Esophagus muscularis mucosa (tissue), 4 donors: Measurements from ENCODE around the gene FBXO28. TPM values are rescaled to one million over a fixed set of nuclear protein-coding genes. Genes with fewer than 3 reads are reported as not detected.

ENCODE experiments used
- DNase-seq: peaks from one replicate; pipeline ENCODE4 v3.0.0-alpha.2; 2017; ENCODE audit errors: extremely low spot score
- H3K27ac ChIP-seq, 4 donors: fragments of 200-600 bp; sonication (generic); replicated peaks in 1 of 4; 1 replicate in 3 of 4; 2 replicates in 1 of 4; pipeline ENCODE4 v1.5.1; 2016 to 2019; ENCODE audit warnings: mild to moderate bottlenecking in 1 of 4
- H3K27me3 ChIP-seq, 4 donors: fragments of 200-600 bp; sonication (generic); one replicate each; pipeline versions ENCODE4 v1.5.1 to v1.6.0; 2016 to 2019
- H3K36me3 ChIP-seq, 4 donors: fragments of 200-600 bp; sonication (generic); one replicate each; pipeline ENCODE4 v1.5.1; 2016 to 2019
- H3K4me1 ChIP-seq, 4 donors: fragments of 200-600 bp; sonication (generic); one replicate each; pipeline ENCODE4 v1.5.1; 2016 to 2019
- H3K4me3 ChIP-seq, 4 donors: fragments of 200-600 bp; sonication (generic); 1 replicate in 2 of 4; 2 replicates in 2 of 4; pipeline ENCODE4 v1.5.1; 2016 to 2019; ENCODE audit warnings: mild to moderate bottlenecking in 4 of 4, moderate library complexity in 1 of 4
- H3K9me3 ChIP-seq, 4 donors: fragments of 200-600 bp; sonication (generic); 1 replicate in 3 of 4; 2 replicates in 1 of 4; pipeline ENCODE4 v1.5.1; 2016 to 2019
- CTCF ChIP-seq, 3 experiments: fragments of 200-600 bp in 2 of 3; fragments of 450-650 bp in 1 of 3; sonication (generic) in 2 of 3; IDR thresholded peaks; one replicate each; pipeline ENCODE4 v1.5.1; 2017 to 2019; ENCODE audit warnings: antibody characterized with exemption in 3 of 3, mild to moderate bottlenecking in 2 of 3, moderate library complexity in 1 of 3
- EP300 ChIP-seq: sonication (generic); formaldehyde crosslinking; IDR thresholded peaks from one replicate; pipeline ENCODE4 v1.6.1; 2017; ENCODE audit warnings: antibody characterized with exemption
- POLR2A ChIP-seq: fragments of 450-650 bp; IDR thresholded peaks from one replicate; pipeline ENCODE4 v1.6.1; 2017; ENCODE audit warnings: antibody characterized with exemption, moderate library complexity, mild to moderate bottlenecking, low read depth
- POLR2AphosphoS5 ChIP-seq, 2 donors: sonication (generic); formaldehyde crosslinking; IDR thresholded peaks; one replicate each; pipeline ENCODE4 v1.6.1; 2017; ENCODE audit warnings: antibody characterized with exemption in 2 of 2
- WGBS: methylation state at CpG from one replicate; pipeline ENCODE4 v1.1.5; 2018; 5-methylcytosine and 5-hydroxymethylcytosine counted together
- intact Hi-C: fragments of 100-400 bp; cut with DNase I; formaldehyde crosslinking; loops from one replicate; pipeline ENCODE4 v1.15.1; 2023
- total RNA-seq, 4 donors: library from RNA; depleted of rRNA; stranded (reverse); fragments of >200 nt; gene quantifications; one replicate each; pipeline versions ENCODE4 v1.1.0 to v1.2.1, GENCODE V29; 2016

FBXO28 gene
- total RNA-seq, 4 donors from 2014 or later, result 23.1 to 29.8 (median 26.3) TPM

GRCh38 chr1:224085421-224086108 is 28.3 kb upstream of the FBXO28 start:
- no peaks in the 10 kb centered on the region for H3K4me1 ChIP-seq
- no peaks in the 10 kb centered on the region for H3K36me3 ChIP-seq
- H3K9me3 ChIP-seq, result no peaks in the 10 kb centered on the region
- intact Hi-C loops, result no loop called here
- 90% methylated on average over 4 of the region's 4 CpGs for WGBS
- no peak for DNase-seq
- H3K4me3 ChIP-seq, result no peak overlapping the region
- no peak overlapping the region for H3K27ac ChIP-seq
- peaks cover 0 to 3% (median 0%) of the 10 kb centered on the region in 4 donors for H3K27me3 ChIP-seq
- no peak for TF ChIP-seq POLR2A
- no peak for TF ChIP-seq CTCF (IDR thresholded peaks at IDR 0.05)
- TF ChIP-seq POLR2AphosphoS5 (IDR thresholded peaks at IDR 0.05), result no peak
- TF ChIP-seq EP300, result no peak

- Histone ChIP-seq H3K4me3 (no peak overlapping the region), H3K9me3 (no peaks in the 10 kb centered on the region), H3K27ac (no peak overlapping the region), H3K4me1 (no peaks in the 10 kb centered on the region), H3K27me3 (peaks cover 0 to 3% (median 0%) of the 10 kb centered on the region in 4 donors), H3K36me3 (no peaks in the 10 kb centered on the region)
- no peak for DNase-seq
- intact Hi-C loops, result no loop called here
- WGBS, result 46% methylated on average over 2 of the region's 2 CpGs
- no peak for TF ChIP-seq CTCF (IDR thresholded peaks at IDR 0.05)
- TF ChIP-seq EP300, result no peak
- no peak for TF ChIP-seq POLR2AphosphoS5 (IDR thresholded peaks at IDR 0.05)
- no peak for TF ChIP-seq POLR2A
Observed at GRCh38 chr1:224087286-224087794, 26.6 kb upstream of the FBXO28 start.

GRCh38 chr1:224089583-224089982 is 24.3 kb upstream of the FBXO28 start:
- Histone ChIP-seq H3K9me3 (no peaks in the 10 kb centered on the region), H3K27me3 (peaks cover 0 to 3% (median 0%) of the 10 kb centered on the region in 4 donors), H3K4me1 (no peaks in the 10 kb centered on the region), H3K4me3 (no peak overlapping the region), H3K36me3 (no peaks in the 10 kb centered on the region), H3K27ac (no peak overlapping the region)
- WGBS, result 87% methylated on average over 3 of the region's 3 CpGs
- intact Hi-C loops, result no loop called here
- no peak for TF ChIP-seq POLR2A
- no peak for TF ChIP-seq POLR2AphosphoS5 (IDR thresholded peaks at IDR 0.05)
- TF ChIP-seq CTCF (IDR thresholded peaks at IDR 0.05), result no peak
- TF ChIP-seq EP300, result no peak
- no peak for DNase-seq

- Histone ChIP-seq H3K36me3 (no peaks in the 10 kb centered on the region), H3K27me3 (peaks cover 0 to 3% (median 0%) of the 10 kb centered on the region in 4 donors), H3K4me1 (no peaks in the 10 kb centered on the region), H3K9me3 (no peaks in the 10 kb centered on the region), H3K4me3 (no peak overlapping the region), H3K27ac (no peak overlapping the region)
- no peak for TF ChIP-seq EP300
- TF ChIP-seq CTCF (IDR thresholded peaks at IDR 0.05), result no peak
- no peak for TF ChIP-seq POLR2AphosphoS5 (IDR thresholded peaks at IDR 0.05)
- TF ChIP-seq POLR2A, result no peak
- intact Hi-C loops, result no loop called here
- WGBS, result 90% methylated on average over 5 of the region's 5 CpGs
- no peak for DNase-seq
Observed at GRCh38 chr1:224090116-224090515, 23.8 kb upstream of the FBXO28 start.
